SU-DHL-6 (cell line): ENCODE data around the gene ZNF593.

Experiments used
- H2AFZ ChIP-seq: fragments of 200-600 bp; sonication (generic); 2 replicates; pipeline ENCODE4 v1.6.1; 2014; ENCODE audit warnings: low read depth, mild to moderate bottlenecking, moderate library complexity, mixed read lengths, antibody characterized with exemption, low read length; ENCODE audit not compliant: severe bottlenecking
- H3F3A ChIP-seq: fragments of 200-600 bp; shearing (Covaris generic); 2 replicates; pipeline ENCODE4 v1.6.0; 2016; ENCODE audit warnings: antibody characterized with exemption, mild to moderate bottlenecking; ENCODE audit not compliant: insufficient read depth
- H3K27ac ChIP-seq: fragments of 200-600 bp; sonication (generic); 2 replicates; pipeline ENCODE4 v1.5.1; 2016; ENCODE audit warnings: low read depth, mild to moderate bottlenecking, low read length, moderate library complexity, mixed read lengths
- H3K27me3 ChIP-seq: fragments of 200-600 bp; sonication (generic), shearing (Covaris generic); 2 replicates; pipeline ENCODE4 v1.6.0; 2014; ENCODE audit warnings: mild to moderate bottlenecking, low read length
- H3K36me3 ChIP-seq: fragments of 200-600 bp; sonication (generic); 2 replicates; pipeline ENCODE4 v1.6.1; 2014; ENCODE audit warnings: mild to moderate bottlenecking, low read length, mixed read lengths
- H3K4me2 ChIP-seq: fragments of 300-600, 200-600 bp; shearing (Covaris generic), sonication (generic); 2 replicates; pipeline ENCODE4 v1.6.0; 2014; ENCODE audit warnings: low read length, low read depth, mild to moderate bottlenecking; ENCODE audit not compliant: poor library complexity, severe bottlenecking
- H3K4me3 ChIP-seq: fragments of 200-600 bp; sonication (generic); 2 replicates; pipeline ENCODE4 v1.5.1; 2014; ENCODE audit warnings: antibody characterized with exemption, low read length, mild to moderate bottlenecking, mixed read lengths; ENCODE audit not compliant: insufficient read depth, poor library complexity, severe bottlenecking
- H3K79me2 ChIP-seq: fragments of 200-600 bp; sonication (generic); 2 replicates; pipeline ENCODE4 v1.6.1; 2014; ENCODE audit warnings: mild to moderate bottlenecking, low read length, moderate library complexity; ENCODE audit not compliant: insufficient read depth
- H3K9ac ChIP-seq: fragments of 200-600 bp; sonication (generic); 2 replicates; pipeline ENCODE4 v1.7.0; 2014; ENCODE audit warnings: mild to moderate bottlenecking, low read length
- H3K9me2 ChIP-seq: fragments of 200-600 bp; sonication (generic); replicated peaks from 2 replicates; pipeline ENCODE4 v1.6.1; 2014; ENCODE audit warnings: low read length; ENCODE audit not compliant: insufficient read depth
- H3K9me3 ChIP-seq: fragments of 200-600 bp; sonication (generic); 2 replicates; pipeline ENCODE4 v1.6.1; 2014; ENCODE audit warnings: low read length, mixed read lengths; ENCODE audit not compliant: insufficient read depth
- H4K20me1 ChIP-seq: fragments of 200-600 bp; sonication (generic); 2 replicates; pipeline ENCODE4 v1.6.1; 2014; ENCODE audit warnings: low read depth, mild to moderate bottlenecking, antibody characterized with exemption, low read length, moderate library complexity, mixed read lengths
- CTCF ChIP-seq: fragments of 200-600 bp; sonication (generic); IDR thresholded peaks from one replicate; pipeline ENCODE4 v1.5.1; 2017; ENCODE audit warnings: antibody characterized with exemption, mild to moderate bottlenecking, low read length, moderate library complexity; ENCODE audit not compliant: insufficient read depth, poor library complexity, severe bottlenecking
- EZH2phosphoT487 ChIP-seq: fragments of 200-600 bp; sonication (generic), shearing (Covaris generic); conservative IDR thresholded peaks from 2 replicates; pipeline ENCODE4 v1.6.1; 2018; ENCODE audit warnings: mild to moderate bottlenecking, antibody characterized with exemption, low read length, moderate library complexity, mixed read lengths

ZNF593 gene

GRCh38 chr1:26164861-26165842 lies 4.6 kb upstream of the ZNF593 start:
- Histone ChIP-seq H3K9me2 (no peaks in the 10 kb centered on the region), H3K27me3 (no peaks in the 10 kb centered on the region), H3K4me2 (no peak overlapping the region), H3K4me3 (no peak overlapping the region), H2AFZ (no peak overlapping the region), H3K36me3 (no peaks in the 10 kb centered on the region), H3K9ac (no peak overlapping the region), H3F3A (no peaks in the 10 kb centered on the region), H3K27ac (no peak overlapping the region), H3K9me3 (no peaks in the 10 kb centered on the region), H3K79me2 (peaks cover 3% of the 10 kb centered on the region), H4K20me1 (no peaks in the 10 kb centered on the region)
- TF ChIP-seq EZH2phosphoT487 (no peak), CTCF (no peak)

- H3K27me3 ChIP-seq, result no peaks in the 10 kb centered on the region
- no peak overlapping the region for H3K4me2 ChIP-seq
- no peaks in the 10 kb centered on the region for H3K9me2 ChIP-seq
- H4K20me1 ChIP-seq, result no peaks in the 10 kb centered on the region
- H3K9ac ChIP-seq, result no peak overlapping the region
- H3K4me3 ChIP-seq, result no peak overlapping the region
- H3K27ac ChIP-seq, result no peak overlapping the region
- no peaks in the 10 kb centered on the region for H3F3A ChIP-seq
- peaks cover 11% of the 10 kb centered on the region for H3K79me2 ChIP-seq
- TF ChIP-seq CTCF (no peak), EZH2phosphoT487 (no peak)
- H3K36me3 ChIP-seq, result no peaks in the 10 kb centered on the region
- no peaks in the 10 kb centered on the region for H3K9me3 ChIP-seq
- no peak overlapping the region for H2AFZ ChIP-seq
These were observed 2.9 kb upstream of the ZNF593 start for GRCh38 chr1:26166719-26167281.

GRCh38 chr1:26168410-26169197 lies 1.1 kb upstream of the ZNF593 start, which contains the start of gene C1orf232:
Gene C1orf232, minus strand, starts transcription at chr1:26168963. Its CDS starts 464 bp downstream, at chr1:26168499.
- Histone ChIP-seq H3K79me2 (peaks cover 11% of the 10 kb centered on the region), H3K9me3 (no peaks in the 10 kb centered on the region), H3K27me3 (no peaks in the 10 kb centered on the region), H2AFZ (peak within 1 kb of the TSS; percentile 78), H3F3A (no peaks in the 10 kb centered on the region), H3K4me3 (peak within 1 kb of the TSS; percentile 98), H3K9ac (peak within 1 kb of the TSS; percentile 99), H3K36me3 (no peaks in the 10 kb centered on the region), H4K20me1 (no peaks in the 10 kb centered on the region), H3K4me2 (peak within 1 kb of the TSS; percentile 84), H3K27ac (peak within 1 kb of the TSS; percentile 33), H3K9me2 (no peaks in the 10 kb centered on the region)
- no peak for TF ChIP-seq EZH2phosphoT487
- TF ChIP-seq CTCF, result no peak
